BJ (cell line): ENCODE data around the gene CHN1. TPM values are rescaled to one million over a fixed set of nuclear protein-coding genes. Genes with fewer than 3 reads are reported as not detected.
A peak's percentile ranks its signal among the peaks of the same experiment; 100 is the strongest.

Experiments
- CTCF ChIA-PET: fragments of 350-600 bp; formaldehyde crosslinking; extraction: SDS; loops from one replicate; lab custom pipeline; 2021; ENCODE audit warnings: antibody characterized with exemption, inconsistent platforms; lab: Yijun Ruan, JAX
- POLR2A ChIA-PET: fragments of 300-600 bp; sonication (Branson Sonifier 250); formaldehyde crosslinking; extraction: SDS; loops from one replicate; lab custom pipeline; 2021; ENCODE audit warnings: antibody characterized with exemption; lab: Charles Lee
- DNase-seq: peaks from one replicate; pipeline ENCODE4 v3.0.0-alpha.2; 2011; ENCODE audit warnings: low read depth
- H3K27me3 ChIP-seq: 2 replicates; pipeline ENCODE4 v1.6.0; 2011; ENCODE audit warnings: low read length; ENCODE audit not compliant: control insufficient read depth, insufficient read depth
- H3K36me3 ChIP-seq: 2 replicates; pipeline ENCODE4 v1.5.1; 2011; ENCODE audit warnings: low read length; ENCODE audit not compliant: control insufficient read depth, insufficient read depth
- H3K4me3 ChIP-seq: 2 replicates; pipeline ENCODE4 v1.5.1; 2011; ENCODE audit warnings: low read depth, mild to moderate bottlenecking, control low read depth, low read length
- CTCF ChIP-seq: IDR thresholded peaks from 2 replicates; pipeline ENCODE4 v1.5.1; 2011; ENCODE audit warnings: low read depth, mild to moderate bottlenecking, control low read depth, inconsistent platforms, low read length, moderate library complexity; ENCODE audit not compliant: insufficient read depth
- polyA plus RNA-seq: library from polyadenylated mRNA; depleted of rRNA; stranded (reverse); fragments of >200 nt; gene quantifications from 2 replicates; pipeline ENCODE4 v1.2.3, GENCODE V29; 2011

The CHN1 gene
- polyA plus RNA-seq, 1 experiment, result 93.0 TPM

GRCh38 chr2:174771631-174772471 is 233.3 kb downstream of the CHN1 start:
- CTCF ChIA-PET, result interaction anchor here (0.6 to 6.4 kb wide), 41 partner anchors 7 to 234 kb away, joined by 3 to 142 read pairs (median 5); partner anchors contain the start of genes CHN1 and CHRNA1
- DNase-seq, result peak; percentile 50
- peak; percentile 85 for TF ChIP-seq CTCF
- Histone ChIP-seq H3K27me3 (no peaks in the 10 kb centered on the region), H3K4me3 (no peak overlapping the region), H3K36me3 (no peaks in the 10 kb centered on the region)
- POLR2A ChIA-PET, result no interaction called here

- POLR2A ChIA-PET, result no interaction called here
- DNase-seq, result no peak
Observed at GRCh38 chr2:174771136-174771535, 234.0 kb downstream of the CHN1 start.

GRCh38 chr2:174768557-174768956 is 236.6 kb downstream of the CHN1 start:
- Histone ChIP-seq H3K27me3 (no peaks in the 10 kb centered on the region), H3K4me3 (no peak overlapping the region), H3K36me3 (no peaks in the 10 kb centered on the region)
- TF ChIP-seq CTCF, result no peak
- POLR2A ChIA-PET, result no interaction called here
- DNase-seq, result no peak
- CTCF ChIA-PET, result interaction anchor here (6.3 to 6.4 kb wide), 2 partner anchors 216 to 223 kb away, joined by 83 to 142 read pairs; no protein-coding TSS in a partner anchor

More at GRCh38 chr2:174771136-174771535, 234.0 kb downstream of the CHN1 start:
- CTCF ChIA-PET, result interaction anchor here (0.6 to 6.4 kb wide), 38 partner anchors 8 to 234 kb away, joined by 3 to 142 read pairs (median 6); partner anchors contain the start of gene CHN1
- H3K27me3 ChIP-seq, result no peaks in the 10 kb centered on the region
- no peak for TF ChIP-seq CTCF
- H3K36me3 ChIP-seq, result no peaks in the 10 kb centered on the region
- no peak overlapping the region for H3K4me3 ChIP-seq

GRCh38 chr2:174766271-174766670 is 238.9 kb downstream of the CHN1 start:
- ChIA-PET CTCF (interaction anchor here (0.7 to 3.8 kb wide), 4 partner anchors 35 to 366 kb away, joined by 3 to 20 read pairs (median 8); no protein-coding TSS in a partner anchor), POLR2A (interaction anchor here (0.6 kb wide), 1 partner anchor 209 kb away, joined by 5 read pairs; no protein-coding TSS in a partner anchor)
- Histone ChIP-seq H3K36me3 (no peaks in the 10 kb centered on the region), H3K27me3 (no peaks in the 10 kb centered on the region), H3K4me3 (no peak overlapping the region)
- TF ChIP-seq CTCF, result no peak
- no peak for DNase-seq

GRCh38 chr2:174765576-174765975 is 239.6 kb downstream of the CHN1 start:
- no peak for DNase-seq
- ChIA-PET POLR2A (interaction anchor here (0.6 kb wide), 1 partner anchor 15 kb away, joined by 3 read pairs; no protein-coding TSS in a partner anchor), CTCF (interaction anchor here (0.7 to 3.8 kb wide), 7 partner anchors 7 to 367 kb away, joined by 3 to 20 read pairs (median 3); no protein-coding TSS in a partner anchor)

More at GRCh38 chr2:174765576-174765975, 239.6 kb downstream of the CHN1 start:
- H3K4me3 ChIP-seq, result no peak overlapping the region
- TF ChIP-seq CTCF, result no peak
- H3K27me3 ChIP-seq, result no peaks in the 10 kb centered on the region
- no peaks in the 10 kb centered on the region for H3K36me3 ChIP-seq
